GM12878 (cell line): ENCODE data around the gene NEXMIF. TPM values are rescaled to one million over a fixed set of nuclear protein-coding genes. Genes with fewer than 3 reads are reported as not detected.

ENCODE experiments used
- ATAC-seq: fragments of 200-7000 bp; cut with Tn5 transposase; 3 replicates; pipeline ENCODE4 v1.9.1; 2020; ENCODE audit warnings: mild to moderate bottlenecking, moderate library complexity
- BruUV-seq: library from RNA; stranded (reverse); fragments of 400-500 nt; replicated peaks from 2 replicates; lab custom pipeline; 2021; lab: Mats Ljungman, UMichigan
- CTCF ChIA-PET: fragments of 300-600 bp; sonication (Branson Sonifier 250); formaldehyde crosslinking; extraction: SDS; loops from one replicate; lab custom pipeline; 2021; ENCODE audit warnings: inconsistent platforms; lab: Yijun Ruan, JAX
- POLR2A ChIA-PET: fragments of 350-600 bp; formaldehyde crosslinking; extraction: SDS; loops from one replicate; lab custom pipeline; 2021; ENCODE audit warnings: inconsistent platforms; lab: Charles Lee
- RAD21 ChIA-PET: fragments of 300-600 bp; sonication (Branson Sonifier 250); formaldehyde crosslinking; loops from one replicate; lab custom pipeline; 2023; ENCODE audit warnings: antibody characterized with exemption; ENCODE audit not compliant: unreplicated experiment; lab: Charles Lee
- SMC1A ChIA-PET: fragments of 300-600 bp; sonication (Branson Sonifier 250); formaldehyde crosslinking; loops from one replicate; lab custom pipeline; 2023; ENCODE audit not compliant: unreplicated experiment, uncharacterized antibody; lab: Charles Lee
- DNase-seq: peaks from one replicate; pipeline ENCODE4 v3.0.0-alpha.2; 2011; ENCODE audit warnings: low read depth, low spot score
- FAIRE-seq: peaks from 3 replicates; lab custom pipeline; 2011; peaks lifted over from hg19 to GRCh38; lab: Jason Lieb, UNC
- H2AFZ ChIP-seq: 2 replicates; pipeline ENCODE4 v1.6.0; 2011; ENCODE audit warnings: low read depth, low read length, control low read depth; ENCODE audit not compliant: control insufficient read depth
- H3K27ac ChIP-seq: 2 replicates; pipeline ENCODE4 v1.5.1; 2011; ENCODE audit warnings: control low read depth; ENCODE audit not compliant: control insufficient read depth, insufficient read depth
- H3K27me3 ChIP-seq, 2 experiments: replicated peaks in 1 of 2; 2 replicates each; pipeline versions ENCODE4 v1.6.0 to v1.6.1; 2011; ENCODE audit warnings: low read length in 1 of 2; ENCODE audit not compliant: control insufficient read depth in 2 of 2, insufficient read depth in 2 of 2
- H3K36me3 ChIP-seq, 2 experiments: 2 replicates each; pipeline ENCODE4 v1.5.1; 2011; ENCODE audit warnings: low read length in 1 of 2; ENCODE audit not compliant: control insufficient read depth in 2 of 2, insufficient read depth in 2 of 2
- H3K4me1 ChIP-seq: 2 replicates; pipeline ENCODE4 v1.6.1; 2011; ENCODE audit warnings: mild to moderate bottlenecking, low read length, moderate library complexity, mixed read lengths; ENCODE audit not compliant: control insufficient read depth, insufficient read depth
- H3K4me2 ChIP-seq: 2 replicates; pipeline ENCODE4 v1.6.0; 2011; ENCODE audit warnings: control low read depth; ENCODE audit not compliant: control insufficient read depth, insufficient read depth
- H3K4me3 ChIP-seq: fragments of 200-600 bp; sonication (generic); 2 replicates; pipeline ENCODE4 v1.5.1; 2016
- H3K79me2 ChIP-seq: 2 replicates; pipeline ENCODE4 v1.6.0; 2011; ENCODE audit warnings: low read length; ENCODE audit not compliant: control insufficient read depth, insufficient read depth
- H3K9ac ChIP-seq: 2 replicates; pipeline ENCODE4 v1.8.0; 2011; ENCODE audit warnings: low read length, control low read depth, mixed read lengths; ENCODE audit not compliant: control insufficient read depth, insufficient read depth
- H3K9me3 ChIP-seq: replicated peaks from 3 replicates; pipeline ENCODE4 v1.5.1; 2011; ENCODE audit warnings: mild to moderate bottlenecking, low read length; ENCODE audit not compliant: control insufficient read depth, insufficient read depth
- H4K20me1 ChIP-seq: 2 replicates; pipeline ENCODE4 v1.6.0; 2011; ENCODE audit not compliant: control insufficient read depth, insufficient read depth
- BCL11A ChIP-seq: IDR thresholded peaks from 2 replicates; pipeline ENCODE4 v1.6.1; 2011; ENCODE audit warnings: low read depth, low read length
- CEBPB ChIP-seq, 2 experiments: fragments of 150-350 bp in 1 of 2; IDR thresholded peaks; 2 replicates each; pipeline ENCODE4 v1.6.1; 2012 to 2014; ENCODE audit warnings: low read depth in 2 of 2, low read length in 2 of 2, borderline replicate concordance in 1 of 2, inconsistent platforms in 1 of 2
- ESRRA ChIP-seq: IDR thresholded peaks from 2 replicates; pipeline ENCODE4 v1.6.1; 2012; ENCODE audit warnings: mild to moderate bottlenecking, low read length, improper control_type of control experiment
- HCFC1 ChIP-seq: fragments of 150-350 bp; IDR thresholded peaks from 2 replicates; pipeline ENCODE4 v1.6.1; 2014; ENCODE audit warnings: low read length
- NFIC ChIP-seq: IDR thresholded peaks from 2 replicates; pipeline ENCODE4 v1.6.1; 2012; ENCODE audit warnings: low read depth, mild to moderate bottlenecking, inconsistent platforms, low read length, moderate library complexity
- PML ChIP-seq: IDR thresholded peaks from 2 replicates; pipeline ENCODE4 v1.6.1; 2012; ENCODE audit warnings: low read length, inconsistent platforms
- RAD21 ChIP-seq: IDR thresholded peaks from 2 replicates; pipeline ENCODE4 v1.6.1; 2011; ENCODE audit warnings: mild to moderate bottlenecking, low read depth, low read length, moderate library complexity; ENCODE audit not compliant: insufficient read depth
- TARDBP ChIP-seq: IDR thresholded peaks from 2 replicates; pipeline ENCODE4 v1.6.1; 2016; ENCODE audit warnings: borderline replicate concordance
- TBL1XR1 ChIP-seq: IDR thresholded peaks from 2 replicates; pipeline ENCODE4 v1.6.1; 2012; ENCODE audit warnings: low read depth, low read length, improper control_type of control experiment
- TCF12 ChIP-seq: IDR thresholded peaks from 2 replicates; pipeline ENCODE4 v1.6.1; 2011; ENCODE audit warnings: low read depth, mild to moderate bottlenecking, low read length
- YBX1 ChIP-seq: fragments of 450-650 bp; IDR thresholded peaks from 2 replicates; pipeline ENCODE4 v1.6.1; 2016; ENCODE audit warnings: antibody characterized with exemption
- ZBED1 ChIP-seq: IDR thresholded peaks from 2 replicates; pipeline ENCODE4 v1.6.1; 2016; ENCODE audit warnings: borderline replicate concordance
- whole genome bisulfite sequencing: methylation state at CpG from one replicate; pipeline ENCODE4 v1.1.6; 2016; ENCODE audit warnings: low lambda C conversion rate; ENCODE audit not compliant: insufficient replicate concordance, insufficient coverage; ENCODE audit errors: missing lambda C conversion rate; 5-methylcytosine and 5-hydroxymethylcytosine counted together
- in situ Hi-C: fragments of 300-500 bp; cut with MboI; formaldehyde crosslinking; loops from 9 replicates; pipeline ENCODE4 v1.14.3; 2018; ENCODE audit warnings: mixed read lengths
- intact Hi-C: fragments of 100-400 bp; cut with micrococcal nuclease; formaldehyde crosslinking; loops from one replicate; pipeline ENCODE4 v1.14.2; 2022; ENCODE audit not compliant: unreplicated experiment
- polyA plus RNA-seq, 11 experiments: library from polyadenylated mRNA; depleted of rRNA in 4 of 11; unstranded in 6 of 11; stranded (reverse) in 5 of 11; fragments of >200 nt; fragmentation: Nextera tagmentation in 4 of 11; fragmentation: Illumina TruSeq in 1 of 11; extraction: Ambion mirVana in 4 of 11; extraction: Trizol in 1 of 11; gene quantifications; 1 replicate in 1 of 11; 2 replicates in 10 of 11; pipeline versions ENCODE4 v1.2.1 to v1.2.3, GENCODE V29; 2011 to 2016; ENCODE audit warnings: inconsistent platforms in 2 of 11, missing spikeins in 2 of 11, low read depth in 1 of 11
- total RNA-seq, 4 experiments: library from RNA; depleted of rRNA in 3 of 4; stranded (reverse); fragments of >200 nt in 3 of 4; fragmentation: Illumina TruSeq in 1 of 4; extraction: Trizol in 1 of 4; gene quantifications; 2 replicates each; pipeline versions ENCODE4 v1.2.1 to v1.2.3, GENCODE V29; 2013 to 2021
- TF ChIP-seq, protein P1 (sequence below): fragments of 450-650 bp; IDR thresholded peaks from 2 replicates; pipeline ENCODE4 v1.6.1; 2018; ENCODE audit warnings: borderline replicate concordance, mild to moderate bottlenecking; ENCODE audit not compliant: partially characterized antibody
- TF ChIP-seq, protein P2 (sequence below): IDR thresholded peaks from 2 replicates; pipeline ENCODE4 v1.6.1; 2012; ENCODE audit warnings: improper control_type of control experiment, low read depth, low read length; ENCODE audit not compliant: insufficient replicate concordance
- TF ChIP-seq, protein P3 (sequence below): fragments of 450-650 bp; IDR thresholded peaks from 2 replicates; pipeline ENCODE4 v1.6.1; 2017; ENCODE audit warnings: borderline replicate concordance

Gene NEXMIF
- total and polyA plus RNA-seq, 10 of the 15 experiments (the other 5 are each of a cell fraction or from before 2014, with no cell fraction given) = 0.75 to 10.4 (median 4.3) TPM

DNA sequence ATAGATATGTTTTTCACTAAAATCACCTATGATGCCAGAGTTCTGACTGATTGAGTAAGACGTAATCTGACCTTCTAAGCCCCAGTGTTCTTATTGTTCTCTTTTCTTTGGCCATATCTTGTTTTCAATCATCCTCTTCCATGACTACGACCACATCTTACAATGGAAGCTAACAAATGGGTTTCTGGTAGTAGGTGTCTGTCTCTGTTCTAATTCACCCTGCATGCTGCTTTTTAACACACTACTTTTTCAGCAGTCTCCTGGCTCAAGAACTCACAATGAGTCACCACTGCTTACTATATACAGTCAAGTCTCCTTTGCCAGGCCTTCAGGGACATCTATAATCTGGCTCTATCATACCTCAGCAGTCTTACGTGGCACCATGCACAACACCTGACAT is 146.1 kb downstream of the NEXMIF start (continued):
- TF ChIP-seq, protein P1, sequence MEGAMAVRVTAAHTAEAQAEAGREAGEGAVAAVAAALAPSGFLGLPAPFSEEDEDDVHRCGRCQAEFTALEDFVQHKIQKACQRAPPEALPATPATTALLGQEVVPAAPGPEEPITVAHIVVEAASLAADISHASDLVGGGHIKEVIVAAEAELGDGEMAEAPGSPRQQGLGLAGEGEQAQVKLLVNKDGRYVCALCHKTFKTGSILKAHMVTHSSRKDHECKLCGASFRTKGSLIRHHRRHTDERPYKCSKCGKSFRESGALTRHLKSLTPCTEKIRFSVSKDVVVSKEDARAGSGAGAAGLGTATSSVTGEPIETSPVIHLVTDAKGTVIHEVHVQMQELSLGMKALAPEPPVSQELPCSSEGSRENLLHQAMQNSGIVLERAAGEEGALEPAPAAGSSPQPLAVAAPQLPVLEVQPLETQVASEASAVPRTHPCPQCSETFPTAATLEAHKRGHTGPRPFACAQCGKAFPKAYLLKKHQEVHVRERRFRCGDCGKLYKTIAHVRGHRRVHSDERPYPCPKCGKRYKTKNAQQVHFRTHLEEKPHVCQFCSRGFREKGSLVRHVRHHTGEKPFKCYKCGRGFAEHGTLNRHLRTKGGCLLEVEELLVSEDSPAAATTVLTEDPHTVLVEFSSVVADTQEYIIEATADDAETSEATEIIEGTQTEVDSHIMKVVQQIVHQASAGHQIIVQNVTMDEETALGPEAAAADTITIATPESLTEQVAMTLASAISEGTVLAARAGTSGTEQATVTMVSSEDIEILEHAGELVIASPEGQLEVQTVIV = no peak
- TF ChIP-seq TCF12 (no peak), TBL1XR1 (no peak), PML (no peak), RAD21 (no peak)

DNA sequence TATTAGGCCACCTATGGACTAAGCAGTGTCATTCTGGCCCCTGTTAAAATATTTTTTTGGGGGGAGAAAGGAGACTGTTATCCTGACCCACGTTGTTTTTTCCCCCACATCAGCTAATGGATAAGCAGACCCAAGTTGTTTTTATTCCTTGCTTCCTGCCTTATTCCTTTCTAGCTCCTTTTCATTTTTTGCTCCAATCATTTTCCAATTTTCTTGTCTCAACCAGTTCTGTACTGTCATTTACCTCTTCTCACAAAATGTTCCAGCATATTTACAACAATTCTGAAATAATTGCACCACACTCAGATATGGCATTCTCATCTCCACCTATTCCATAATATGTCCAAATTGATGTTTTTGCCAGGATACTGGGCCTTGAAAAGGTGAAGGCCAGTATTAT is 150.3 kb downstream of the NEXMIF start:
- 0% methylated on average over 1 of the region's 1 CpG for WGBS
- Histone ChIP-seq H3K4me3 (no peak overlapping the region), H3K9ac (no peak overlapping the region), H3K27ac (no peak overlapping the region), H3K4me2 (no peak overlapping the region), H3K79me2 (no peaks in the 10 kb centered on the region), H4K20me1 (no peaks in the 10 kb centered on the region), H3K9me3 (no peaks in the 10 kb centered on the region; the same call in 2 of the 3 replicates), H3K4me1 (no peaks in the 10 kb centered on the region), H3K27me3 (no peaks in the 10 kb centered on the region), H3K36me3 (no peaks in the 10 kb centered on the region), H2AFZ (no peak overlapping the region)
- in situ Hi-C loops = no loop called here
- RAD21 ChIA-PET = no interaction called here
- ATAC-seq (no peak), FAIRE-seq (no peak), DNase-seq (no peak)
- intact Hi-C loops = no loop called here
- SMC1A ChIA-PET = interaction anchor here (1.8 kb wide), 1 partner anchor 20 kb away, joined by 4 read pairs; no protein-coding TSS in a partner anchor
- POLR2A ChIA-PET = no interaction called here
- CTCF ChIA-PET = interaction anchor here (1.0 kb wide), 1 partner anchor 33 kb away, joined by 3 read pairs; no protein-coding TSS in a partner anchor
- BruUV-seq = no TSS peak
- TF ChIP-seq, protein P2, sequence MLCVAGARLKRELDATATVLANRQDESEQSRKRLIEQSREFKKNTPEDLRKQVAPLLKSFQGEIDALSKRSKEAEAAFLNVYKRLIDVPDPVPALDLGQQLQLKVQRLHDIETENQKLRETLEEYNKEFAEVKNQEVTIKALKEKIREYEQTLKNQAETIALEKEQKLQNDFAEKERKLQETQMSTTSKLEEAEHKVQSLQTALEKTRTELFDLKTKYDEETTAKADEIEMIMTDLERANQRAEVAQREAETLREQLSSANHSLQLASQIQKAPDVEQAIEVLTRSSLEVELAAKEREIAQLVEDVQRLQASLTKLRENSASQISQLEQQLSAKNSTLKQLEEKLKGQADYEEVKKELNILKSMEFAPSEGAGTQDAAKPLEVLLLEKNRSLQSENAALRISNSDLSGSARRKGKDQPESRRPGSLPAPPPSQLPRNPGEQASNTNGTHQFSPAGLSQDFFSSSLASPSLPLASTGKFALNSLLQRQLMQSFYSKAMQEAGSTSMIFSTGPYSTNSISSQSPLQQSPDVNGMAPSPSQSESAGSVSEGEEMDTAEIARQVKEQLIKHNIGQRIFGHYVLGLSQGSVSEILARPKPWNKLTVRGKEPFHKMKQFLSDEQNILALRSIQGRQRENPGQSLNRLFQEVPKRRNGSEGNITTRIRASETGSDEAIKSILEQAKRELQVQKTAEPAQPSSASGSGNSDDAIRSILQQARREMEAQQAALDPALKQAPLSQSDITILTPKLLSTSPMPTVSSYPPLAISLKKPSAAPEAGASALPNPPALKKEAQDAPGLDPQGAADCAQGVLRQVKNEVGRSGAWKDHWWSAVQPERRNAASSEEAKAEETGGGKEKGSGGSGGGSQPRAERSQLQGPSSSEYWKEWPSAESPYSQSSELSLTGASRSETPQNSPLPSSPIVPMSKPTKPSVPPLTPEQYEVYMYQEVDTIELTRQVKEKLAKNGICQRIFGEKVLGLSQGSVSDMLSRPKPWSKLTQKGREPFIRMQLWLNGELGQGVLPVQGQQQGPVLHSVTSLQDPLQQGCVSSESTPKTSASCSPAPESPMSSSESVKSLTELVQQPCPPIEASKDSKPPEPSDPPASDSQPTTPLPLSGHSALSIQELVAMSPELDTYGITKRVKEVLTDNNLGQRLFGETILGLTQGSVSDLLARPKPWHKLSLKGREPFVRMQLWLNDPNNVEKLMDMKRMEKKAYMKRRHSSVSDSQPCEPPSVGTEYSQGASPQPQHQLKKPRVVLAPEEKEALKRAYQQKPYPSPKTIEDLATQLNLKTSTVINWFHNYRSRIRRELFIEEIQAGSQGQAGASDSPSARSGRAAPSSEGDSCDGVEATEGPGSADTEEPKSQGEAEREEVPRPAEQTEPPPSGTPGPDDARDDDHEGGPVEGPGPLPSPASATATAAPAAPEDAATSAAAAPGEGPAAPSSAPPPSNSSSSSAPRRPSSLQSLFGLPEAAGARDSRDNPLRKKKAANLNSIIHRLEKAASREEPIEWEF = no peak
- TF ChIP-seq HCFC1 (no peak), BCL11A (no peak), CEBPB (IDR thresholded peaks at IDR 0.05; ENCODE audit: borderline replicate concordance in 1 of 2, low read depth in 2 of 2, low read length in 2 of 2) (no peak), ZBED1 (no peak), TARDBP (no peak), NFIC (no peak), YBX1 (no peak), ESRRA (no peak)
- TF ChIP-seq, protein P3, sequence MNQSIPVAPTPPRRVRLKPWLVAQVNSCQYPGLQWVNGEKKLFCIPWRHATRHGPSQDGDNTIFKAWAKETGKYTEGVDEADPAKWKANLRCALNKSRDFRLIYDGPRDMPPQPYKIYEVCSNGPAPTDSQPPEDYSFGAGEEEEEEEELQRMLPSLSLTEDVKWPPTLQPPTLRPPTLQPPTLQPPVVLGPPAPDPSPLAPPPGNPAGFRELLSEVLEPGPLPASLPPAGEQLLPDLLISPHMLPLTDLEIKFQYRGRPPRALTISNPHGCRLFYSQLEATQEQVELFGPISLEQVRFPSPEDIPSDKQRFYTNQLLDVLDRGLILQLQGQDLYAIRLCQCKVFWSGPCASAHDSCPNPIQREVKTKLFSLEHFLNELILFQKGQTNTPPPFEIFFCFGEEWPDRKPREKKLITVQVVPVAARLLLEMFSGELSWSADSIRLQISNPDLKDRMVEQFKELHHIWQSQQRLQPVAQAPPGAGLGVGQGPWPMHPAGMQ = no peak
